GM18519 (cell line): ENCODE data around the gene RNASE8.
"Not testable (repeated sequence)": the region's sequence is repeated elsewhere in the genome, so short reads cannot be mapped to it uniquely, and the experiment has no call there.

Source experiments
- ATAC-seq: cut with Tn5 transposase; IDR thresholded peaks from one replicate; pipeline ENCODE4 v1.9.1; 2021; ENCODE audit warnings: mild to moderate bottlenecking, moderate library complexity; ENCODE audit not compliant: unreplicated experiment, low FRiP score

Gene RNASE8

GRCh38 chr14:21057803-21058675 lies at the start of gene RNASE8:
RNASE8 (plus strand) TSS chr14:21057822; CDS start chr14:21057893, 71 bp downstream.
- no peak for ATAC-seq

GRCh38 chr14:21009721-21010120 lies 47.9 kb upstream of the RNASE8 start:
- not testable (repeated sequence) for ATAC-seq

- no peak for ATAC-seq
Observed at GRCh38 chr14:21011136-21011535, 46.5 kb upstream of the RNASE8 start.

- ATAC-seq: no peak
Observed at GRCh38 chr14:21014761-21015190, 42.8 kb upstream of the RNASE8 start.

- ATAC-seq: no peak
Observed at GRCh38 chr14:21015312-21015711, 42.3 kb upstream of the RNASE8 start.

GRCh38 chr14:21016413-21017190 lies 41.0 kb upstream of the RNASE8 start:
- no peak for ATAC-seq

GRCh38 chr14:21017528-21018245 lies 39.9 kb upstream of the RNASE8 start:
- no peak for ATAC-seq

- ATAC-seq: no peak
Observed at GRCh38 chr14:21018286-21018685, 39.3 kb upstream of the RNASE8 start.

GRCh38 chr14:21018781-21019180 lies 38.8 kb upstream of the RNASE8 start:
- ATAC-seq: no peak

GRCh38 chr14:21019366-21019765 lies 38.3 kb upstream of the RNASE8 start:
- no peak for ATAC-seq

GRCh38 chr14:21020977-21021545 lies 36.6 kb upstream of the RNASE8 start:
- no peak for ATAC-seq

- no peak for ATAC-seq
Observed at GRCh38 chr14:21022686-21023085, 34.9 kb upstream of the RNASE8 start.

- no peak for ATAC-seq
Observed at GRCh38 chr14:21023174-21023573, 34.4 kb upstream of the RNASE8 start.

- no peak for ATAC-seq
Observed at GRCh38 chr14:21023817-21024584, 33.6 kb upstream of the RNASE8 start.

GRCh38 chr14:21024585-21025370 lies 32.8 kb upstream of the RNASE8 start, which contains the start of gene NDRG2:
NDRG2 (minus strand) TSS chr14:21025061; CDS start chr14:21023315, 1,746 bp downstream.
- ATAC-seq: no peak

GRCh38 chr14:21025371-21026273 lies 32.0 kb upstream of the RNASE8 start:
- ATAC-seq: no peak

- ATAC-seq: no peak
Observed at GRCh38 chr14:21026274-21026987, 31.2 kb upstream of the RNASE8 start.
